B cell (primary cell): ENCODE data around the gene MNAT1. TPM values are rescaled to one million over a fixed set of nuclear protein-coding genes. Genes with fewer than 3 reads are reported as not detected.

ENCODE experiments used
- ATAC-seq: fragments of 200-7000 bp; cut with Tn5 transposase; one replicate; pipeline ENCODE4 v1.10.0; 2021; ENCODE audit warnings: low read depth, mild to moderate bottlenecking, moderate number of reproducible peaks, moderate library complexity
- CTCF ChIA-PET: fragments of 350-600 bp; sonication (Branson Sonifier 250); formaldehyde crosslinking; loops from one replicate; lab custom pipeline; 2021; ENCODE audit warnings: antibody characterized with exemption, inconsistent platforms; lab: Charles Lee
- POLR2A ChIA-PET: fragments of 350-600 bp; sonication (Branson Sonifier 250); formaldehyde crosslinking; loops from one replicate; lab custom pipeline; 2021; ENCODE audit warnings: antibody characterized with exemption; lab: Charles Lee
- DNase-seq: peaks from one replicate; pipeline ENCODE4 v3.0.0; 2013
- H2AFZ ChIP-seq: 2 replicates; pipeline ENCODE4 v1.6.1; 2012; ENCODE audit warnings: mild to moderate bottlenecking, low read depth, low read length; ENCODE audit not compliant: insufficient read depth, poor library complexity, severe bottlenecking
- H3K27ac ChIP-seq, 2 donors: 1 replicate in 1 of 2; 2 replicates in 1 of 2; pipeline ENCODE4 v1.5.1; 2012 to 2013; ENCODE audit warnings: low read length in 2 of 2, mild to moderate bottlenecking in 2 of 2, moderate library complexity in 1 of 2
- H3K27me3 ChIP-seq, 4 experiments: fragments of 200-600 bp in 1 of 4; sonication (generic) in 1 of 4; replicated peaks in 1 of 4; 1 replicate in 2 of 4; 2 replicates in 2 of 4; pipeline versions ENCODE4 v1.6.1 to v1.7.0; 2013 to 2016; ENCODE audit warnings: low read length in 3 of 4, mild to moderate bottlenecking in 2 of 4, mixed read lengths in 1 of 4, moderate library complexity in 1 of 4; ENCODE audit not compliant: insufficient read depth in 4 of 4, control insufficient read depth in 3 of 4; ENCODE audit errors: control extremely low read depth in 1 of 4
- H3K36me3 ChIP-seq, 2 experiments: replicated peaks in 1 of 2; 1 replicate in 1 of 2; 2 replicates in 1 of 2; pipeline versions ENCODE4 v1.6.1 to v1.7.1; 2013; ENCODE audit warnings: low read length in 1 of 2; ENCODE audit not compliant: insufficient read depth in 2 of 2, control insufficient read depth in 1 of 2; ENCODE audit errors: control extremely low read depth in 1 of 2, extremely low read depth in 1 of 2
- H3K4me1 ChIP-seq, 2 donors: fragments of 200-600 bp in 1 of 2; sonication (generic) in 1 of 2; 1 replicate in 1 of 2; 2 replicates in 1 of 2; pipeline versions ENCODE4 v1.5.1 to v1.6.1; 2013 to 2017; ENCODE audit warnings: low read length in 2 of 2; ENCODE audit not compliant: control insufficient read depth in 2 of 2, insufficient read depth in 2 of 2
- H3K4me2 ChIP-seq: replicated peaks from 2 replicates; pipeline ENCODE3; 2012; ENCODE audit warnings: mild to moderate bottlenecking, low read depth, low read length; ENCODE audit not compliant: poor library complexity, severe bottlenecking
- H3K4me3 ChIP-seq, 5 experiments: fragments of 200-600 bp in 1 of 5; sonication (generic) in 1 of 5; 1 replicate in 3 of 5; 2 replicates in 2 of 5; pipeline versions ENCODE4 v1.5.1 to v1.7.0; 2011 to 2016; ENCODE audit warnings: low read length in 4 of 5, mild to moderate bottlenecking in 4 of 5, low read depth in 2 of 5, control low read depth in 1 of 5, moderate library complexity in 1 of 5; ENCODE audit not compliant: insufficient read depth in 1 of 5; ENCODE audit errors: control extremely low read depth in 1 of 5, extremely low read depth in 1 of 5
- H3K79me2 ChIP-seq: fragments of 200-600 bp; sonication (generic); one replicate; pipeline ENCODE4 v1.6.0; 2016; ENCODE audit warnings: low read length; ENCODE audit not compliant: control insufficient read depth, insufficient read depth
- H3K9ac ChIP-seq: fragments of 200-600 bp; sonication (generic); 2 replicates; pipeline ENCODE4 v1.6.1; 2017; ENCODE audit warnings: mild to moderate bottlenecking, low read length, moderate library complexity
- H3K9me3 ChIP-seq, 3 donors: one replicate each; pipeline versions ENCODE4 v1.6.1 to v1.7.1; 2013; ENCODE audit warnings: low read length in 2 of 3; ENCODE audit not compliant: control insufficient read depth in 2 of 3, insufficient read depth in 1 of 3; ENCODE audit errors: control extremely low read depth in 1 of 3
- H4K20me1 ChIP-seq: 2 replicates; pipeline ENCODE4 v1.6.0; 2012; ENCODE audit warnings: mild to moderate bottlenecking, low read length; ENCODE audit not compliant: insufficient read depth, control insufficient read depth, poor library complexity, severe bottlenecking
- H3K27ac Mint-ChIP-seq: one replicate; pipeline ENCODE4 v1.8.0; 2021; ENCODE audit warnings: mixed read lengths
- H3K27me3 Mint-ChIP-seq: one replicate; pipeline ENCODE4 v1.8.0; 2021; ENCODE audit warnings: mixed read lengths
- H3K4me1 Mint-ChIP-seq: one replicate; pipeline ENCODE4 v1.8.0; 2021; ENCODE audit warnings: mixed read lengths
- H3K4me3 Mint-ChIP-seq: one replicate; pipeline ENCODE4 v1.8.0; 2021; ENCODE audit warnings: mixed read lengths
- H3K9me3 Mint-ChIP-seq: one replicate; pipeline ENCODE4 v1.8.0; 2022; ENCODE audit warnings: mixed read lengths; ENCODE audit not compliant: insufficient read depth
- CTCF ChIP-seq: fragments of 200-600 bp; IDR thresholded peaks from one replicate; pipeline ENCODE4 v1.8.0; 2022; ENCODE audit warnings: antibody characterized with exemption, mild to moderate bottlenecking
- EZH2 ChIP-seq: IDR thresholded peaks from 2 replicates; pipeline ENCODE4 v1.6.1; 2012; ENCODE audit warnings: borderline replicate concordance, low read depth, mild to moderate bottlenecking, moderate library complexity, low read length; ENCODE audit not compliant: insufficient read depth, poor library complexity, severe bottlenecking
- WGBS: methylation state at CpG from one replicate; pipeline ENCODE4 v1.1.5; 2013; ENCODE audit warnings: missing lambda C conversion rate; ENCODE audit not compliant: insufficient coverage; 5-methylcytosine and 5-hydroxymethylcytosine counted together
- intact Hi-C: fragments of 100-400 bp; cut with micrococcal nuclease; formaldehyde crosslinking; loops from one replicate; pipeline ENCODE4 v1.10.0; 2022
- polyA plus RNA-seq: library from polyadenylated mRNA; depleted of rRNA; stranded (reverse); fragments of >200 nt; gene quantifications from 2 replicates; pipeline ENCODE4 v1.2.3, GENCODE V29; 2012
- total RNA-seq, 2 donors: library from RNA; stranded (reverse); fragments of 120-200 nt in 1 of 2; gene quantifications; 1 replicate in 1 of 2; 2 replicates in 1 of 2; pipeline versions ENCODE4 v1.2.3 to v1.2.4, GENCODE V29; 2013 to 2022

Gene MNAT1
- total and polyA plus RNA-seq, 2 donors (not counting 1 experiment from before 2014, with no cell fraction given): 15.2 to 28.2 TPM

- no peak overlapping the region for H2AFZ ChIP-seq
- Mint-ChIP-seq H3K27ac (no peak overlapping the region), H3K4me3 (no peak overlapping the region), H3K4me1 (peaks cover 21% of the 10 kb centered on the region), H3K9me3 (no peaks in the 10 kb centered on the region), H3K27me3 (no peaks in the 10 kb centered on the region)
- no peaks in the 10 kb centered on the region for H3K9me3 ChIP-seq
- peaks cover 75% of the 10 kb centered on the region for H3K79me2 ChIP-seq
- intact Hi-C loops: no loop called here
- H3K9ac ChIP-seq: no peak overlapping the region
- peaks cover 48% of the 10 kb centered on the region for H4K20me1 ChIP-seq
- ChIA-PET CTCF (interaction anchor here (1.2 kb wide), 1 partner anchor 16 kb away, joined by 3 read pairs; no protein-coding TSS in a partner anchor), POLR2A (no interaction called here)
- peaks cover 11 to 14% of the 10 kb centered on the region in 2 donors for H3K4me1 ChIP-seq
- DNase-seq: no peak
- no peak overlapping the region for H3K4me2 ChIP-seq
- no peak overlapping the region for H3K27ac ChIP-seq
- TF ChIP-seq CTCF: no peak
- TF ChIP-seq EZH2: no peak
- no peaks in the 10 kb centered on the region for H3K36me3 ChIP-seq
- ATAC-seq: no peak
- WGBS: no CpG with 5 or more reads among the region's 1 CpG
- H3K4me3 ChIP-seq: no peak overlapping the region
- H3K27me3 ChIP-seq: no peaks in the 10 kb centered on the region
Observed at GRCh38 chr14:60760209-60760608, 25.6 kb downstream of the MNAT1 start.

DNA sequence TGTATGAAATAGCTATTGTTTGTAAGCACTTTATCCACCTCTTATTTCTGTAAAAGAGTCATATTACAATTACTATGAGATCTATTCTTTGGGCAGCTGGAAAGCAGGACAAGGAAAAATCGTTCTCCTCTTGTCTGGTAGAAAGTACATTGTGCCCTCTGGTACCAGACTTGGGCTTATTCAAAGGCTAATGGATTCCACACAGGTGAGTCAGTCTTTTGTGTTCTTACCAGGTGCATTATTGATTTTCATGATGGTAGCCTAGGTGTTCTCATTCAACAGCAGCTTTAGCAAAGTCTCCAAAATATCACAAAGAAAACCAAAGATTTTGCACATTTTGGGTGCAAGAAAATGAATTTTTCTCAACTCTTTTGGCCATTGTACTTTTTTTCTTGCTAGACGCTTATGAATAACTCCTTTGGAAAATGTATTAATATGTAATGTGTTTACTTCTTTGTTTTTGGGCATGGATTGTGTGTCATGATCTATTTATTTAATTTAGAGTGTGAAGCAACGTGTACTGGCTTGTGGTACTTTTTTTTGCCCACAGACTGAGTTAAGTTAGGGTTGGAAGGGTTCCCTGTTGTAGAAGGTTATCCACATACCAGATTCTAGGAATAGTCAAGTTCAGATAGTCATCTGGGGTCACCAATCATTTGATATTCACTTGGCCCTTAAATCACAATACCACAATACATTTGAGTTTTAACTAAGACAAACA lies 26.2 kb downstream of the MNAT1 start:
- CTCF ChIA-PET: interaction anchor here (1.2 kb wide), 1 partner anchor 15 kb away, joined by 3 read pairs; no protein-coding TSS in a partner anchor

More for the DNA sequence above, 26.2 kb downstream of the MNAT1 start:
- no peaks in the 10 kb centered on the region for H3K9me3 Mint-ChIP-seq
- Histone ChIP-seq H3K9ac (no peak overlapping the region), H3K4me1 (peaks cover 11 to 14% of the 10 kb centered on the region in 2 donors), H3K27ac (no peak overlapping the region), H3K4me2 (no peak overlapping the region), H3K9me3 (no peaks in the 10 kb centered on the region), H4K20me1 (peaks cover 43% of the 10 kb centered on the region), H2AFZ (no peak overlapping the region), H3K36me3 (no peaks in the 10 kb centered on the region), H3K4me3 (no peak overlapping the region), H3K27me3 (no peaks in the 10 kb centered on the region), H3K79me2 (peaks cover 69% of the 10 kb centered on the region)
- ATAC-seq (no peak), DNase-seq (no peak)
- no peaks in the 10 kb centered on the region for H3K27me3 Mint-ChIP-seq
- no peak overlapping the region for H3K4me3 Mint-ChIP-seq
- peaks cover 21% of the 10 kb centered on the region for H3K4me1 Mint-ChIP-seq
- POLR2A ChIA-PET: no interaction called here
- no peak for TF ChIP-seq CTCF
- TF ChIP-seq EZH2: no peak
- WGBS: 100% methylated on average over 1 of the region's 3 CpGs
- intact Hi-C loops: no loop called here
- no peak overlapping the region for H3K27ac Mint-ChIP-seq
